K562 (cell line): ENCODE measurements around the gene HOXB3.

Experiments
- ZNF253 ChIP-seq: fragments of 250-450 bp; sonication (Bioruptor Pico); conservative IDR thresholded peaks from 2 replicates; pipeline ENCODE4 v1.6.1; 2021; ENCODE audit warnings: mild to moderate bottlenecking
- ZNF518B ChIP-seq: fragments of 250-450 bp; sonication (Bioruptor Pico); IDR thresholded peaks from 2 replicates; pipeline ENCODE4 v1.5.0; 2021; ENCODE audit warnings: mild to moderate bottlenecking, moderate library complexity

GRCh38 chr17:48561884-48562810, 27.9 kb downstream of the HOXB3 start:
- TF ChIP-seq ZNF518B (CRISPR knock-in tag) (no peak), ZNF253 (CRISPR knock-in tag) (no peak)
